Activated naive CD8-positive, alpha-beta T cell treated with anti-CD3 and anti-CD28 coated beads, Interleukin-2, amount 50 U/mL, for 24 hours (primary cell): ENCODE data around the gene SLC38A10.

Experiments used
- ATAC-seq: fragments of 150-1000 bp; cut with Tn5 transposase; one replicate; pipeline ENCODE4 v1.10.0; 2021
- DNase-seq: peaks from one replicate; pipeline ENCODE4 v3.0.0; 2021
- H3K27ac Mint-ChIP-seq: one replicate; pipeline ENCODE4 v1.8.0; 2021; ENCODE audit warnings: mild to moderate bottlenecking, mixed read lengths
- H3K27me3 Mint-ChIP-seq: one replicate; pipeline ENCODE4 v1.8.0; 2021; ENCODE audit warnings: mixed read lengths
- H3K36me3 Mint-ChIP-seq: one replicate; pipeline ENCODE4 v1.8.0; 2021; ENCODE audit warnings: low read depth, mixed read lengths
- H3K4me1 Mint-ChIP-seq: one replicate; pipeline ENCODE4 v1.8.0; 2021; ENCODE audit warnings: mixed read lengths
- H3K4me3 Mint-ChIP-seq: one replicate; pipeline ENCODE4 v1.8.0; 2021; ENCODE audit warnings: mild to moderate bottlenecking, moderate library complexity, mixed read lengths
- H3K9me3 Mint-ChIP-seq: one replicate; pipeline ENCODE4 v1.8.0; 2021; ENCODE audit warnings: mixed read lengths

SLC38A10 gene

DNA sequence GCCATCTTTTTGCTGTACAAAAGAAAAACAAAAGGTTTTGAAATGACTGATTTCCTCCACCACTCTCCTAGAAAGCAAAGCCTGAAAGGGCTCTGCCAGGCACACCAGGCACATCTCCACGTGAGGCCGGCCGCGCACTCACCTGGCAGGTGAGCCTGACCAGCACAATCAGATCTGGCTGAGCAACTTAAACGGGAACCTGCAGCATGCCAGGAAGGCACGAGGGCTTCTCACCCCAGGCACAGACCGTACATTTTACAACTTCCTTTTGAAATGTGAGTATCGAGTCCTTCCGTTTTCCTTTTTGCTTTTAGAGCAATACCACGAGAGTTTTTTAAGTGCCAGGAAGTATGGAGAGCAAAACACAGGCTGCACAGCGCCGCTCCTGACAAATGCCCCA lies 22.5 kb downstream of the SLC38A10 start:
- ATAC-seq (no peak), DNase-seq (no peak)
- Mint-ChIP-seq H3K27me3 (no peaks in the 10 kb centered on the region), H3K9me3 (no peaks in the 10 kb centered on the region), H3K4me1 (no peaks in the 10 kb centered on the region), H3K27ac (no peak overlapping the region), H3K36me3 (peaks cover 19% of the 10 kb centered on the region), H3K4me3 (no peak overlapping the region)

DNA sequence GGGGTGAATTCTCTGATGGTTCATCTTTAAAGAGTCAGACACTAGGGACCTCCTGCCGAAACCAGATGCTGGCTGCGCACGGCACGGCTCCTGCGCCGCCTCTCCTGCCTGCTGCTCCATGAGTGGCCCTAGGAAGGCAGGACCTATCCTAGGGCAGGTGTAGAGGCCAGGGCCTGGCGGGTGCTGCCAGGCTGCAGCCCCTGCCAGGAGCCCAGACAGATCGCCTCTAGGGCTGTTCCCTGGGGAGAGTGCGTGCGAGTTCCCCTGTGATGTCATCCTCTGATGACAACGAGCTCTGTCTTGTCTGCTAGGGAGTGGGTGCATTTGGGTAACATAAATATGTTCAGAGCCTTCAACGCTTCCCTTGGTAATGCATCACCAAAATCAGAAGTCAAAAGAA lies 23.9 kb downstream of the SLC38A10 start:
- Mint-ChIP-seq H3K9me3 (no peaks in the 10 kb centered on the region), H3K27ac (no peak overlapping the region), H3K36me3 (peaks cover 16% of the 10 kb centered on the region), H3K4me3 (no peak overlapping the region), H3K4me1 (peaks cover 3% of the 10 kb centered on the region), H3K27me3 (no peaks in the 10 kb centered on the region)
- DNase-seq (no peak), ATAC-seq (no peak)

DNA sequence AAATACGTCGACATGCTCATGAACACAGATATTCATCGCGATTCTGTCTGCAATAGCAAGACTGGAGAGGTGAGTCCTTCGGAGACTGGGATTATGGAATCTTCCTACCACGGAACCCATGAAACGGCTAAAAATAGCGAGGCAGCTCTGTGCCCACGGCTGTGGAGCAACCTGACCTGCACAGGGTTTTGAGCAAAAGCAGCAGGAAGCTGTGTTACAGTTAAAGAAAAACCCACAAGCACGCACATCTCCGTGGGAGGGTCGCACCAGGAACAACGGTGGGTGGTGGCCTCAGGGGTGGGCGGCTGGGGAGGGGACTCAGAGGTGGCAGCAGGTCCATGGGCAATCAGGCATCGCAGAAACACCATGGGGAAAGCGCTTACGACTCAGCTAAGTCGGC lies 24.8 kb downstream of the SLC38A10 start:
- H3K36me3 Mint-ChIP-seq, result peaks cover 16% of the 10 kb centered on the region
- DNase-seq, result no peak
- no peak for ATAC-seq
- H3K9me3 Mint-ChIP-seq, result no peaks in the 10 kb centered on the region
- H3K4me3 Mint-ChIP-seq, result no peak overlapping the region
- no peak overlapping the region for H3K27ac Mint-ChIP-seq
- peaks cover 3% of the 10 kb centered on the region for H3K4me1 Mint-ChIP-seq
- H3K27me3 Mint-ChIP-seq, result no peaks in the 10 kb centered on the region

DNA sequence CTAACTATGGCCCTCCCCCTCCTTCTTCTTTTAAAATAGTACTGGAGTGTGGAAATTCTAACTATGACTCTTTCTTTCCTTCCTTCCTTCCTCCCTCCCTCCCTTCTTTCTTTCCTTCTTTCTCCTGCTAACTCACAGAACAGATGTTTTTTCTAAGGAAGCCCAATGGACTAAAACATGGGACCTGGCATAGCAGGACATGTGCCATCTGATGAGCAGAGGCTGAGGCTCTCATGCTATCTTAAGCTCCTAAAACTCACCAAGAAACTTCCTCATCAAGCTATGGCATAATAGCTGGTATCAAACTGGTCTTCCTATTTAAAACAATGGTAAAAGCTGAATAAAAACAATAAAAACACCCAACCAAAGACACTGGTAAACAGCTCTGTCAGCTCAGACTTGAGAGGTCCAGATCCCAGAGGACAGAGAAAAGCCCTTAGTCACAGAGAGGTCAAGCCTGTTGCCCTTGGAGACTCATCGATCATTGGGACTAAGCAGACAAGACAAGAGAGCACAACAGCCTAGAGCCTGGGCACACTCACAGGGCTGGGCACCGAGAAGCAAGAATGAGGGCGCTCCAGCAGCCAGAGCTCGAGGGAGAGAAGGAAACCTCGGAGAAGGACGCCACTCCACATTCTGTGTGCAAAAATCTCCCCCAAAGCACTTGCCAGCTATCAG lies 27.6 kb downstream of the SLC38A10 start:
- Mint-ChIP-seq H3K27me3 (no peaks in the 10 kb centered on the region), H3K36me3 (peaks cover 10% of the 10 kb centered on the region), H3K4me3 (no peak overlapping the region), H3K9me3 (no peaks in the 10 kb centered on the region), H3K27ac (no peak overlapping the region), H3K4me1 (peaks cover 3% of the 10 kb centered on the region)
- no peak for ATAC-seq
- DNase-seq, result no peak

DNA sequence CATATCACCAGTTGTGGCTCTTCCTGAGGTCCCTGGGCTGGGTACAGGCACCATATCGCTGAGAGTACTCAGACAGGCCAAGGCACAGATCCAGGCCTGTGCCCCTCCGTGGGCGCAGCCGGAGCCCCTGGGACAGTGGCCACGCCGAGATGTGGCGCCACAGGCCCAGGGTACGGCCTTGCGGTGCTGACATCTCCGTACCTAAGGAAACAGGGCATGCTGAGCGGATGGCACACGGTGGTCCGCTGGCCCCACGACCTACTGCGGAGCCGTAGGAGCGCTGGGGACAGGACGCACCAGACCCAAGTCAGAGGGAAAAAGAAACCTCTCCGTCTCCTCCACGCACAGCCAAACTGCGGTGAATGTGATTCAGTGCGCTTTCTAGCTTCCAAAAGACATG lies 29.5 kb downstream of the SLC38A10 start:
- DNase-seq, result no peak
- H3K4me1 Mint-ChIP-seq, result peaks cover 3% of the 10 kb centered on the region
- no peak overlapping the region for H3K27ac Mint-ChIP-seq
- H3K36me3 Mint-ChIP-seq, result peaks cover 8% of the 10 kb centered on the region
- no peak overlapping the region for H3K4me3 Mint-ChIP-seq
- no peaks in the 10 kb centered on the region for H3K9me3 Mint-ChIP-seq
- no peaks in the 10 kb centered on the region for H3K27me3 Mint-ChIP-seq
- ATAC-seq, result no peak

DNA sequence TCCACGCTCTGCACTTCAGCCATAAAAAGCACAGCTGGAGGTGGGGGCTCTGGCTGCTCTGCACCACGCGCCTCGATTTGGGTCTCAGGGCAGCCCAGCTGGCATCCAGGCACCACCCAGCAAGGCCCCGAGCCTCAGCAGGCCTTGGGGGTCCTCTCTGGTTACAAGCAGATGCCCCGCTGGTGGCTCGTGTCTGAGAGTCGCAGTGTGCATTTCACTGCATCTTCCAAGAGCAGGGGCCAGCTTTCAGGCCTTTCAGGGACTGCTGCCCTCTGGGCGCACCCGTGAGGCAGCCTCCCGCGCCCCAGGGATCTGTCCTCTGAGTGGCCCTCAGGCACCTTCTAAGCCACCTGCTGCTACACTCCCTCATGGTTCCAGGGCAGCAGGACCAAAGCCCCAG lies 30.5 kb downstream of the SLC38A10 start:
- ATAC-seq (no peak), DNase-seq (no peak)
- H3K27ac Mint-ChIP-seq, result no peak overlapping the region
- H3K9me3 Mint-ChIP-seq, result no peaks in the 10 kb centered on the region
- H3K4me3 Mint-ChIP-seq, result no peak overlapping the region
- H3K27me3 Mint-ChIP-seq, result no peaks in the 10 kb centered on the region
- peaks cover 3% of the 10 kb centered on the region for H3K4me1 Mint-ChIP-seq
- H3K36me3 Mint-ChIP-seq, result peaks cover 8% of the 10 kb centered on the region

DNA sequence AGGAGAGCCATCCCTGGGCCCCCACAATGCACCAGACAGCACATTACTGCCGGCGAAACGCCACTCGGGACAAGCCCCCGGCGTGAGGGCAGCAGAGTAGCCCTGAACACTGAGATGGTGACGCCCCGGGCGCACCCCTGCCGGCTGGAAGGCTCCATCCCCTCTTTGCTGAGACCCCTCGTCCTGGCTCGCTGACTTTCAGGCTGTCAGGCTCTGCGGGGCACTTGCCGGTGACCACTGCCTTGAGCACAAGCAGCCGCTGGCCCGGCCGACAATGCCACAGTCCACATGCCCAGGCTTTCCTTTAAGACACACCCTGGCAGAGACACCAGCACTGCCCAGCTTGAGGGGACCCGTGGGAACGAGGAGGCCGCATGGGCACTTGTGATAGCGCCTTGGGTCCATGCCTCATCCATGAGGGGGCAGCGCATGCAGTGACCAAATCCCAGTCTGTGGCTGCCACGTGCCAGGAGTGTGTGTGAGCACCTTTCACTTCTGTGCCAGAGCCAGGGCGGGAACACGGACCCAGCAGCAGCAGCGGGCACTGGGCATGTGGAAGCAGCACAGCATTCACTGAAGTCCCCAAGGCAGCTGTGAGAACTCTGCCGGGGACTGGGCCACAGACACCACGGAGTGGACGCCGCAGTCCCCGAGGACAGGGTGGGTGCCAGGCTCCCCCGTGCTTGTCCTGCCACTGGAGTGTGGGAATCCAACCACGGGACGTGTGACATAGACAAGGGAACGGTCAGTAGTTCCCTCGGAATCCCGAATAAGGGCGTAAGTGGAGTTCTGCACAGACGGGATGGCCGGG lies 31.5 kb downstream of the SLC38A10 start:
- DNase-seq (no peak), ATAC-seq (no peak)
- peaks cover 8% of the 10 kb centered on the region for H3K36me3 Mint-ChIP-seq
- no peaks in the 10 kb centered on the region for H3K27me3 Mint-ChIP-seq
- no peak overlapping the region for H3K4me3 Mint-ChIP-seq
- no peak overlapping the region for H3K27ac Mint-ChIP-seq
- H3K4me1 Mint-ChIP-seq, result peaks cover 3% of the 10 kb centered on the region
- no peaks in the 10 kb centered on the region for H3K9me3 Mint-ChIP-seq

DNA sequence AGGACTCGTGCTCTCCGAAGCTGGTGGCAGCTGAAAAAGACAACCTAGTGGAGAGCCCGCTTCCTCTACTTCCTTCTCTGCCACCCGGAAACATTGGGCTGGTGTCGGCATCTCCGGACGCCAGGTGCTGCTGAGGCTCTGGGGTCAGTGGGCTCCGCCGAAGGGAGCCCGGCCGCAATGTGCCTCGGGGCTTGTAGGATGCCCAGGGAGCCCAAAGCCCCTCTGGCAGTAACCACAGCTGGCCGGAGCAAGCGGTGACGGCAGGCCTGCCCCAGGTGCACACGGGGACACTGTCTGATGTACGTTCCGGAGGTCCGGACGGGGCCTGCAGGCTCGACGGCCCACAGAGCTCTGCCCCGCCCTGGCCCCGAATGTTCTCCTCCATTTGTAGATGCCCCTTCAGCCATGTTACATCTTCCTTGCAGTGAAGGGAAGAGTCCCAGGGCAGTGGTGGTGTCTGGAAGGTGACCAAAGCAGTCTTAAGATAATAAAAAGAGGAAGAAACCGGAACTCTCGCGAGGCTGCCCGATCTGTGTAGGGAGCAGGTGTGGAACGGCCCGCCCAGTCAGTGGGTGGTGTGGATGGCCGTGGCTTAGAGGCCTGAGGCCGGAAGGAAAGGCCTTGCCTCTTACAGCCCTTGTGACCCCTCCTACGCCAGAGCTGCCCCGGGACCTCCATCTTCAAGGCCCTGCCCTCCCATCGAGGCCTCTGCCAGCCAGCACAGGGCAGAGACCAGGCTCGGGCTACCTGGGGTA lies 33.3 kb downstream of the SLC38A10 start:
- ATAC-seq, result no peak
- H3K4me1 Mint-ChIP-seq, result no peaks in the 10 kb centered on the region

DNA sequence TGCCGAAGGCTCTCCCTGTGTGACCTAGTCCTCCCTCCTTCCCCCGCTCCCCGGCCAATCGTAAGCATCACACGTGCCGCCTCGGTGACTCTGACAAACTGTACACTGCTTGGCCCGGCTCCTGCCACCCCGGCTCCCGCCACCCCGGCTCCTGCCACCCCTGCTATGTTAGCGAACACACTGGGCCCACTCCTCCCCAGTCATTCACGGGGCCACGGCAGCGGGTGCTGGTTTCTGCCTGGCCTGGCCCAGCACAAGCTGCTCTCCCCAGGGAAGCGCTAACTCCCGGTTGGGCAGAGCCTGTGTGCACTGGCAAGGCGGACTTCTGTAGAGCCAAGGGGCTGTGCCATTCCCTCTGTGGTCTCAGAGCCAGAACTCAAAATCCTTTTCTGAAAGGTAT lies 34.0 kb downstream of the SLC38A10 start:
- H3K36me3 Mint-ChIP-seq, result peaks cover 8% of the 10 kb centered on the region
- H3K9me3 Mint-ChIP-seq, result no peaks in the 10 kb centered on the region
- ATAC-seq, result no peak

More for the DNA sequence above, 33.3 kb downstream of the SLC38A10 start:
- DNase-seq, result no peak
- H3K27ac Mint-ChIP-seq, result no peak overlapping the region
- H3K27me3 Mint-ChIP-seq, result no peaks in the 10 kb centered on the region
- H3K9me3 Mint-ChIP-seq, result no peaks in the 10 kb centered on the region
- no peak overlapping the region for H3K4me3 Mint-ChIP-seq
- peaks cover 8% of the 10 kb centered on the region for H3K36me3 Mint-ChIP-seq

DNA sequence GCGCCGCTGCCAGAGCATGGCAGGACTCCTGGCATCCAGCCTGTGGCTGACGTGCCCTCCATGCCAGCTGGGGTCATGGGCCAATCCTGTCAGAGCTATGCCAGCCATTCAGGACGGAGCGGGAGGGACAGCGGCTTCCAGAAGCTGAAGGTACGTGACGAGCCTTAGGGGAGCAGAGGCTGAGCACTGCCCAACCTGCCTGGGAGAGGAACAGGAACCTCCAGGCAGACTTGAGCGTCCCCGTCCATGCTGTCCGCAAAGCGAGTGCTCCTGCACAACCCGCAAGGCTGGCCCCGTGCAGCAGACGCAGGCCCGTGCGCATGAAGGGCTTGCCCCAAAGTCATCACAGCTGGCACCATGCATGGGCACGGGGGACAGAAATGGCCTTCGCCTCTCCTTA lies 34.5 kb downstream of the SLC38A10 start:
- ATAC-seq (no peak), DNase-seq (no peak)
- Mint-ChIP-seq H3K27me3 (no peaks in the 10 kb centered on the region), H3K4me3 (no peak overlapping the region), H3K4me1 (no peaks in the 10 kb centered on the region), H3K36me3 (peaks cover 5% of the 10 kb centered on the region), H3K27ac (no peak overlapping the region), H3K9me3 (no peaks in the 10 kb centered on the region)

More for the DNA sequence above, 34.0 kb downstream of the SLC38A10 start:
- Mint-ChIP-seq H3K4me1 (no peaks in the 10 kb centered on the region), H3K27me3 (no peaks in the 10 kb centered on the region), H3K4me3 (no peak overlapping the region), H3K27ac (no peak overlapping the region)
- no peak for DNase-seq

DNA sequence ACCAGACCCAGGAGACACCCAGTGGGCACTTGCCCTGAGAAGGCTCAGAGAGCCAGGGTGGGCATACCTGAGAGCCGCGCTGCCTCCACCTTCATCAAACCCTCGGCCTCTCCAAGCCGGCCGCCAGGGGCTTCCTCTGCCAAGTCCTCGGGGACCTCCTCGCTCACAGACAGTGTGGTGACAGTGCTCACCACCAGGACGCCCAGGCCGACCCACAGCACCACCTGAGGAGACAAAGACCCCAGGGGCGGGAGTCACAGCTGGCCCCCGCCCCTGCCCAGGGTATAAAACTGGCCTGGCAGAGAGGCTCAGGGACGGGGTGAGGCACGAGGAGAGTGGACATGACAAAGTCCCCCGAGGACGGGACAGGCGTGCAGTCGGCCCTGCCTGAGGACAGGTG lies 34.9 kb downstream of the SLC38A10 start:
- peaks cover 2% of the 10 kb centered on the region for H3K36me3 Mint-ChIP-seq
- H3K4me1 Mint-ChIP-seq, result no peaks in the 10 kb centered on the region
- H3K27me3 Mint-ChIP-seq, result no peaks in the 10 kb centered on the region
- no peak overlapping the region for H3K4me3 Mint-ChIP-seq
- H3K27ac Mint-ChIP-seq, result no peak overlapping the region
- no peaks in the 10 kb centered on the region for H3K9me3 Mint-ChIP-seq
- ATAC-seq (no peak), DNase-seq (no peak)

DNA sequence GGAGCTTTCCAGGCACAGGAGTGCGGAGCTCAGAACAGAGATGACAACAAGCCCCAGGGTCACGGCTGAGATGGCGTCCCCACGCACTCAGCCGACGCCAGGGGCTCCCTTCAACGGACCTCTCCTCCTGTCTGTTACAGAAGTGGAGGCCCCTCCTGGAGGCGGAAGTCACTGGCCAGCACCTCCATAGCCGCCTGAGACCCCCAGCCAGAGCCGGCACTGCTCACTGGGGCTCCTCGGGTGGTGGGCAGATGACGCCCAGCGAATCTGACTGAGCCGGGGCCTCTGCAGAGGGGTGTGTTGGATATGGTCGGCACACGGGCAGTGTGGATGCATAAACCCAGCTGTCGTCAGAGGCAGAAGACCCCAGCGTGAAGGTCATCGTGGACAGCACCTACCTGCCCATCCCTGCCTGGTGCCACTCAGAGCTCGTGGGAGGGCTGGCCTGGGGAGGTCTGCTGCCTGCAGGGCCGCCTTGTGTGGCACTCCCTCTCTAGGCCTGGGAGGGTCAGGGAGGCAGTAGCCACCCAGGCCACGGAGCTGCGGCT lies 36.0 kb downstream of the SLC38A10 start:
- Mint-ChIP-seq H3K27me3 (no peaks in the 10 kb centered on the region), H3K36me3 (peaks cover 2% of the 10 kb centered on the region), H3K4me1 (no peaks in the 10 kb centered on the region), H3K27ac (no peak overlapping the region), H3K4me3 (no peak overlapping the region), H3K9me3 (no peaks in the 10 kb centered on the region)
- DNase-seq (no peak), ATAC-seq (no peak)

DNA sequence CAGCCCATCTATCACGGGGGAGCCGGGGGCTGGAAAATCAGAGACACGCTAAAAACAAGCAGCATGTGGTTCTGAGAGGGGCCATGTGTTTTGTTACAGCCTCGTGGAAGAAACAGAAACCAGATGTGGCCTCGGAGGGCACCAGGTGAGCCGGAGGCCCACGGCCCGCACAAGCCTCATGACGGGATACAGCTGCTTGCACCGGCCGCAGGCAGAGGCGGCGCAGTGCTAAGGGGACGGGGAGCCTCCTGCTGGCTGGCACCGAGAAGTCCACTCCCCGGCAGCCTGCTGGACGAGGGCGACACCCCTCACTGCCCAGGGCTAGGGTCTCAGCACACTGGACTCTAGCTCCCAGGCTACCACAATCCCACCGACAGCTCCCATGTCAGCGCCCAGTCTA lies 36.8 kb downstream of the SLC38A10 start:
- Mint-ChIP-seq H3K4me3 (no peak overlapping the region), H3K36me3 (peaks cover 6% of the 10 kb centered on the region), H3K27me3 (no peaks in the 10 kb centered on the region), H3K27ac (no peak overlapping the region), H3K4me1 (peaks cover 5% of the 10 kb centered on the region), H3K9me3 (no peaks in the 10 kb centered on the region)
- no peak for DNase-seq
- no peak for ATAC-seq

DNA sequence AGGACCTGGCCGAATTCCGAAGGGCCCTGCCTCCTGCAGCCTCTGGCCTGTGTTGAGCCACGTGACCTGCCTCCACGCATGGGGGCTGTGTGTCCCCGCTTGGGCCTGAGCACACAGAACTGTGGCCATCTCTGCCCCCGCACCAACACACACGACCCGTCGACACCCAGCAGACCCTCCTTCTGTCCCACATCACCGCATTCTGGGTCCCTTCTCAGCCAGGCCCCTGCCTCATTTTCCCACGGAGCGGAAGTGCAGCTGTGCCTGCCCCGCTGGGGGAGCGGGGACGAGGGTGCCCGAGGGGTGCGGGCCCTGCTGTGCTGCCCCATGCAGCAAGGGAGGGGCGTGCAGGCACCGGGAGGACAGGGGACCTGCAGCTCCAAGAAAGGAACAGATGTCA lies 37.6 kb downstream of the SLC38A10 start:
- H3K9me3 Mint-ChIP-seq, result no peaks in the 10 kb centered on the region
- no peak overlapping the region for H3K4me3 Mint-ChIP-seq
- H3K4me1 Mint-ChIP-seq, result peaks cover 7% of the 10 kb centered on the region
- no peak overlapping the region for H3K27ac Mint-ChIP-seq
- no peak for DNase-seq
- no peak for ATAC-seq
- H3K36me3 Mint-ChIP-seq, result peaks cover 11% of the 10 kb centered on the region
- no peaks in the 10 kb centered on the region for H3K27me3 Mint-ChIP-seq

DNA sequence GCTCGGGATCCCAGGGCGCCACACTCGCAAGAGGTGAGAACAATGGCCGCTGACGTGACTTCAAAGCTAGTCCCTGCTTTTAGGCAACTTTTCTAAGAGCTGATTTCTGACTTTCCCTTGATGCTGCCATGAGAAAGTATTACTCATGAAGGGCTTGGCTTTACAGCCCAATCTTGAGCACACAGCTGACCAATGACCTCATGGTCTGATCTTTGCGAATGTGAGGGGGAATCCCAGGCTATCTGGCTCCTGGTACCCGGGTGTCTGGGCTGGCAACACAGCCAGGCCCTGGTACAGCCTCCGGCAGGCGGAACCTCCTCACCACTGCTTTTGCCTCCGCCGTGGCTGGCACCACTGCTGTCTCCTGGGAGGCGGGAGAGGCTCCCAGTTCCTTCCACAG lies 38.5 kb downstream of the SLC38A10 start:
- DNase-seq, result no peak
- no peaks in the 10 kb centered on the region for H3K9me3 Mint-ChIP-seq

More for the DNA sequence above, 38.5 kb downstream of the SLC38A10 start:
- Mint-ChIP-seq H3K4me1 (peaks cover 10% of the 10 kb centered on the region), H3K27me3 (no peaks in the 10 kb centered on the region), H3K36me3 (peaks cover 11% of the 10 kb centered on the region), H3K4me3 (no peak overlapping the region), H3K27ac (no peak overlapping the region)
- no peak for ATAC-seq
